ENCODE results near the gene RAPGEF6. TPM values are rescaled to one million over a fixed set of nuclear protein-coding genes. Genes with fewer than 3 reads are reported as not detected.

RAPGEF6 gene
- total and polyA plus RNA-seq, 9 of the 15 experiments (the other 6 are each of a cell fraction or from before 2014, with no cell fraction given) = 2.7 to 23.4 (median 12.7) TPM

DNA sequence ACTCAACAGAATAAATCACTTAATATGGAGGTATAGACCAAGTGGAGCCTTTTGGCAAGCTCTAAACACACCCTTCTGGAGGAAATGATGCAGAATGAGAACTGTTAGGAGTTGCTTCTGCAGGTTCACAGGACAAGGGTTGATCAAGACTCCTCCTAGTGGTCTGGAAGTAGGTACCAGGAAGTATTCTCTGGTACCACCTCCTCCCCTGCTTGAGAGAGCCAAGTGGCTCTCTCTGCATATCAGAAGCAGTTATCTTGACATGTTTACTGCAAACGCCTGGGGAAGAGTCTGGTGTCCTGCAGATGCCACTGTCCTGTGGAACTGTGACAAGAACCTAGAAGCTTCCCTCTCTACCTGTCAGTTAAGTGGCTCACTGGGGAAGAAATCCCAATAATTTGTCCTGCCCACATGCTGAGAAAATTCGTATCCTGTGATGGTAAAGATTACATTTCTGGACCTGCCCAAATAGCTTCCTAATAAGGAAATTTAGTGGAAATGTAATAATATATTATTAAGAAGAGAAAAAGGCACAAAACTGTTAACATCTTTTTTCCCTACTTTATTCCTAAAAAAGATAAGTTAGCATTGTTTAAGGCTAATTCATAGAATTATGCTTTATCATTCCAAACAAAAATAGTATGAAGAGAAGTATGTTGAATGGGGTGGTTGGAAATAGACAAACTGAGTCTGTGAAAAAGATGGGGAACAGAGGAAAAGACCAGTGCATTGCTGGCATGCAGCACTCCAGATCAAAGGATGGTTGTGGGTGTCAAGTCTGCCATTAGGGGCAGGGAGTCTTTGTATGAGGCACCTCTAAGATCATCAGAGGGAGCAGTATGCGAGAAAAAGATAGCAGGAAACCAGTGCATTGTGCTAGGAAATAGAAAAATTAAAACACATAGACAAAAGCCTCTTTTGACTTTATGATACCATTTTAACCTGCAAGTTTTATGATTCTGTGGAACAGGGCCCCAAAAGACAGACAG lies 252.3 kb downstream of the RAPGEF6 start (continued):
- TF ChIP-seq CHD2 (IDR thresholded peaks at IDR 0.05; ENCODE audit: low read depth, low read length) = no peak
- peak in 1 of 2 experiments; percentile 80; a peak in 2 of 4 replicates for TF ChIP-seq RCOR1 (IDR thresholded peaks at IDR 0.05; ENCODE audit: borderline replicate concordance in 1 of 2, low read depth in 2 of 2, low read length in 2 of 2)
- TF ChIP-seq CREB1 (IDR thresholded peaks at IDR 0.05) = no peak
- TF ChIP-seq CREB1 (CRISPR knock-in tag; IDR thresholded peaks at IDR 0.05) = no peak
- peak; percentile 32 for TF ChIP-seq EP400 (IDR thresholded peaks at IDR 0.05)
- TF ChIP-seq JUND (IDR thresholded peaks at IDR 0.05; ENCODE audit: borderline replicate concordance, low read depth, low read length) = peak; percentile 59; the same call in 1 of the 2 replicates
- peak; percentile 37; the same call in 1 of the 3 replicates for TF ChIP-seq JUND (tag; IDR thresholded peaks at IDR 0.05; ENCODE audit: borderline replicate concordance, low read depth, low read length)
- TF ChIP-seq ATF7 (IDR thresholded peaks at IDR 0.05) = 0 out of 2 replicates have a peak, but pooled peaks have one; percentile 42
- TF ChIP-seq, protein P1, sequence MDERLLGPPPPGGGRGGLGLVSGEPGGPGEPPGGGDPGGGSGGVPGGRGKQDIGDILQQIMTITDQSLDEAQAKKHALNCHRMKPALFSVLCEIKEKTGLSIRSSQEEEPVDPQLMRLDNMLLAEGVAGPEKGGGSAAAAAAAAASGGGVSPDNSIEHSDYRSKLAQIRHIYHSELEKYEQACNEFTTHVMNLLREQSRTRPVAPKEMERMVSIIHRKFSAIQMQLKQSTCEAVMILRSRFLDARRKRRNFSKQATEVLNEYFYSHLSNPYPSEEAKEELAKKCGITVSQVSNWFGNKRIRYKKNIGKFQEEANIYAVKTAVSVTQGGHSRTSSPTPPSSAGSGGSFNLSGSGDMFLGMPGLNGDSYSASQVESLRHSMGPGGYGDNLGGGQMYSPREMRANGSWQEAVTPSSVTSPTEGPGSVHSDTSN (CRISPR knock-in tag; IDR thresholded peaks at IDR 0.05; ENCODE audit: low read depth) = no peak
- TF ChIP-seq, protein P1 (tag; conservative IDR thresholded peaks at IDR 0.05; ENCODE audit: low read depth) = peak; percentile 79
- TF ChIP-seq POLR2H (tag; IDR thresholded peaks at IDR 0.05; ENCODE audit: low read depth) = 0 out of 2 replicates have a peak, but pooled peaks have one; percentile 6
- TF ChIP-seq TBP (optimal IDR thresholded peaks at IDR 0.05; ENCODE audit: low read depth, low read length) = peak; percentile 21
- TF ChIP-seq HDAC1 (IDR thresholded peaks at IDR 0.05) = 0 out of 4 replicates have a peak, but pooled peaks of 1 of the 2 experiments have one; percentile 18
- TF ChIP-seq POLR2AphosphoS2 (IDR thresholded peaks at IDR 0.05; ENCODE audit: low read length) = no peak
- TF ChIP-seq, protein P2, sequence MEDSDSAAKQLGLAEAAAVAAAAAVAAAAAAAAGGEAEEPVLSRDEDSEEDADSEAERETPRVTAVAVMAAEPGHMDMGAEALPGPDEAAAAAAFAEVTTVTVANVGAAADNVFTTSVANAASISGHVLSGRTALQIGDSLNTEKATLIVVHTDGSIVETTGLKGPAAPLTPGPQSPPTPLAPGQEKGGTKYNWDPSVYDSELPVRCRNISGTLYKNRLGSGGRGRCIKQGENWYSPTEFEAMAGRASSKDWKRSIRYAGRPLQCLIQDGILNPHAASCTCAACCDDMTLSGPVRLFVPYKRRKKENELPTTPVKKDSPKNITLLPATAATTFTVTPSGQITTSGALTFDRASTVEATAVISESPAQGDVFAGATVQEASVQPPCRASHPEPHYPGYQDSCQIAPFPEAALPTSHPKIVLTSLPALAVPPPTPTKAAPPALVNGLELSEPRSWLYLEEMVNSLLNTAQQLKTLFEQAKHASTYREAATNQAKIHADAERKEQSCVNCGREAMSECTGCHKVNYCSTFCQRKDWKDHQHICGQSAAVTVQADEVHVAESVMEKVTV (CRISPR knock-in tag; IDR thresholded peaks at IDR 0.05) = peak; percentile 50; the same call in 1 of the 2 replicates
- peak; percentile 67; the same call in 1 of the 2 replicates for TF ChIP-seq ELF2 (CRISPR knock-in tag; IDR thresholded peaks at IDR 0.05)

Measured in K562 (cell line).